ENCODE results near the gene PTPRT.

- TF ChIP-seq POLR2AphosphoS2 (conservative IDR thresholded peaks at IDR 0.05; ENCODE audit: low read length) (no peak), MAZ (IDR thresholded peaks at IDR 0.05; ENCODE audit: borderline replicate concordance, low read depth, low read length) (no peak), CBX2 (IDR thresholded peaks at IDR 0.05; ENCODE audit: borderline replicate concordance, low read depth) (no peak), HOXA7 (CRISPR knock-in tag; IDR thresholded peaks at IDR 0.05) (no peak)
- TF ChIP-seq, protein P1, sequence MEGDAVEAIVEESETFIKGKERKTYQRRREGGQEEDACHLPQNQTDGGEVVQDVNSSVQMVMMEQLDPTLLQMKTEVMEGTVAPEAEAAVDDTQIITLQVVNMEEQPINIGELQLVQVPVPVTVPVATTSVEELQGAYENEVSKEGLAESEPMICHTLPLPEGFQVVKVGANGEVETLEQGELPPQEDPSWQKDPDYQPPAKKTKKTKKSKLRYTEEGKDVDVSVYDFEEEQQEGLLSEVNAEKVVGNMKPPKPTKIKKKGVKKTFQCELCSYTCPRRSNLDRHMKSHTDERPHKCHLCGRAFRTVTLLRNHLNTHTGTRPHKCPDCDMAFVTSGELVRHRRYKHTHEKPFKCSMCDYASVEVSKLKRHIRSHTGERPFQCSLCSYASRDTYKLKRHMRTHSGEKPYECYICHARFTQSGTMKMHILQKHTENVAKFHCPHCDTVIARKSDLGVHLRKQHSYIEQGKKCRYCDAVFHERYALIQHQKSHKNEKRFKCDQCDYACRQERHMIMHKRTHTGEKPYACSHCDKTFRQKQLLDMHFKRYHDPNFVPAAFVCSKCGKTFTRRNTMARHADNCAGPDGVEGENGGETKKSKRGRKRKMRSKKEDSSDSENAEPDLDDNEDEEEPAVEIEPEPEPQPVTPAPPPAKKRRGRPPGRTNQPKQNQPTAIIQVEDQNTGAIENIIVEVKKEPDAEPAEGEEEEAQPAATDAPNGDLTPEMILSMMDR (IDR thresholded peaks at IDR 0.05): no peak
Observed at GRCh38 chr20:42941629-42942028, 248.1 kb downstream of the PTPRT start.

All from A549 (cell line).